IMR-90 (cell line): ENCODE results near the gene NR6A1. TPM values are rescaled to one million over a fixed set of nuclear protein-coding genes. Genes with fewer than 3 reads are reported as not detected.

Experiments
- ATAC-seq: fragments of 200-7000 bp; cut with Tn5 transposase; 2 replicates; pipeline ENCODE4 v1.9.1; 2020; ENCODE audit warnings: low read depth, mild to moderate bottlenecking, moderate library complexity
- BruUV-seq: library from RNA; stranded (reverse); fragments of 400-500 nt; replicated peaks from 2 replicates; lab custom pipeline; 2021; lab: Mats Ljungman, UMichigan
- CTCF ChIA-PET: fragments of 300-600 bp; formaldehyde crosslinking; extraction: SDS; loops from one replicate; lab custom pipeline; 2021; ENCODE audit warnings: antibody characterized with exemption; lab: Yijun Ruan, JAX
- POLR2A ChIA-PET: fragments of 300-600 bp; sonication (Branson Sonifier 250); formaldehyde crosslinking; loops from one replicate; lab custom pipeline; 2022; ENCODE audit warnings: antibody characterized with exemption; ENCODE audit not compliant: unreplicated experiment; lab: Charles Lee
- DNase-seq: peaks from one replicate; pipeline ENCODE4 v3.0.0; 2013
- H2AFZ ChIP-seq: replicated peaks from 2 replicates; pipeline ENCODE3; 2013; ENCODE audit warnings: low read length, mild to moderate bottlenecking; ENCODE audit not compliant: poor library complexity
- H2AK5ac ChIP-seq: 2 replicates; pipeline ENCODE4 v1.6.1; 2013; ENCODE audit warnings: low read depth, low read length, inconsistent platforms
- H2AK9ac ChIP-seq: replicated peaks from 2 replicates; pipeline ENCODE3; 2013; ENCODE audit warnings: mild to moderate bottlenecking, low read depth, low read length, moderate library complexity; ENCODE audit not compliant: poor library complexity
- H2BK120ac ChIP-seq: 2 replicates; pipeline ENCODE4 v1.6.1; 2013; ENCODE audit warnings: low read depth, low read length, inconsistent platforms
- H2BK15ac ChIP-seq: 3 replicates; pipeline ENCODE4 v1.6.1; 2013; ENCODE audit warnings: low read depth, low read length, inconsistent platforms
- H2BK20ac ChIP-seq: 2 replicates; pipeline ENCODE4 v1.6.1; 2013; ENCODE audit warnings: low read depth, mild to moderate bottlenecking, inconsistent platforms, low read length, moderate library complexity
- H2BK5ac ChIP-seq: 2 replicates; pipeline ENCODE4 v1.6.1; 2013; ENCODE audit warnings: mild to moderate bottlenecking, low read depth, low read length, inconsistent platforms; ENCODE audit not compliant: poor library complexity, severe bottlenecking
- H3K14ac ChIP-seq: replicated peaks from 2 replicates; pipeline ENCODE4 v1.6.1; 2013; ENCODE audit warnings: low read depth, low read length, inconsistent platforms
- H3K18ac ChIP-seq: 2 replicates; pipeline ENCODE4 v1.6.1; 2013; ENCODE audit warnings: low read depth, low read length, control low read depth
- H3K23ac ChIP-seq: 2 replicates; pipeline ENCODE4 v1.6.1; 2013; ENCODE audit warnings: low read depth, low read length, inconsistent platforms
- H3K27ac ChIP-seq: 2 replicates; pipeline ENCODE4 v1.5.1; 2013; ENCODE audit warnings: mild to moderate bottlenecking, control low read depth, low read length; ENCODE audit not compliant: insufficient read depth
- H3K27me3 ChIP-seq: 2 replicates; pipeline ENCODE4 v1.6.1; 2013; ENCODE audit warnings: low read length; ENCODE audit not compliant: control insufficient read depth, insufficient read depth
- H3K36me3 ChIP-seq: 2 replicates; pipeline ENCODE4 v1.6.1; 2013; ENCODE audit warnings: low read length, mixed read lengths; ENCODE audit not compliant: control insufficient read depth, insufficient read depth
- H3K4ac ChIP-seq: 2 replicates; pipeline ENCODE4 v1.6.1; 2013; ENCODE audit warnings: low read depth, low read length, inconsistent platforms
- H3K4me1 ChIP-seq: 2 replicates; pipeline ENCODE4 v1.6.1; 2013; ENCODE audit warnings: low read length, mixed read lengths; ENCODE audit not compliant: control insufficient read depth, insufficient read depth
- H3K4me2 ChIP-seq: 2 replicates; pipeline ENCODE4 v1.6.1; 2013; ENCODE audit warnings: low read depth, mild to moderate bottlenecking, control low read depth, low read length, moderate library complexity
- H3K4me3 ChIP-seq: 2 replicates; pipeline ENCODE4 v1.5.1; 2013; ENCODE audit warnings: low read depth, mild to moderate bottlenecking, control low read depth, low read length, moderate library complexity; ENCODE audit not compliant: insufficient read depth
- H3K56ac ChIP-seq: 2 replicates; pipeline ENCODE4 v1.6.1; 2013; ENCODE audit warnings: low read length, inconsistent platforms; ENCODE audit not compliant: insufficient read depth; ENCODE audit errors: extremely low read depth
- H3K79me1 ChIP-seq, 2 experiments: 2 replicates each; pipeline ENCODE4 v1.6.1; 2013; ENCODE audit warnings: low read length in 2 of 2, inconsistent platforms in 1 of 2, low read depth in 1 of 2
- H3K9ac ChIP-seq: 2 replicates; pipeline ENCODE4 v1.6.1; 2013; ENCODE audit warnings: low read depth, low read length, control low read depth
- H3K9me1 ChIP-seq: 2 replicates; pipeline ENCODE4 v1.6.1; 2013; ENCODE audit warnings: low read length, inconsistent platforms; ENCODE audit not compliant: insufficient read depth
- H3K9me3 ChIP-seq: 2 replicates; pipeline ENCODE4 v1.6.1; 2013; ENCODE audit warnings: low read length; ENCODE audit not compliant: control insufficient read depth, insufficient read depth
- H4K20me1 ChIP-seq: 2 replicates; pipeline ENCODE4 v1.6.1; 2013; ENCODE audit warnings: low read length, inconsistent platforms; ENCODE audit not compliant: insufficient read depth
- H4K5ac ChIP-seq: 2 replicates; pipeline ENCODE4 v1.6.1; 2013; ENCODE audit warnings: mild to moderate bottlenecking, low read depth, low read length, control low read depth
- H4K8ac ChIP-seq, 2 experiments: 2 replicates each; pipeline ENCODE4 v1.6.1; 2013; ENCODE audit warnings: low read depth in 2 of 2, low read length in 2 of 2, control low read depth in 1 of 2, inconsistent platforms in 1 of 2
- H4K91ac ChIP-seq: 2 replicates; pipeline ENCODE4 v1.6.1; 2013; ENCODE audit warnings: low read depth, low read length, inconsistent platforms; ENCODE audit not compliant: insufficient read depth
- CEBPB ChIP-seq: IDR thresholded peaks from 2 replicates; pipeline ENCODE4 v1.6.1; 2012; ENCODE audit warnings: low read depth, low read length, improper control_type of control experiment
- CTCF ChIP-seq: conservative IDR thresholded peaks from 2 replicates; pipeline ENCODE4 v1.5.1; 2012; ENCODE audit warnings: mild to moderate bottlenecking, low read depth, low read length, improper control_type of control experiment
- ELK1 ChIP-seq: fragments of 150-350 bp; IDR thresholded peaks from 2 replicates; pipeline ENCODE4 v1.6.1; 2016; ENCODE audit warnings: low read depth, mild to moderate bottlenecking, low read length, moderate library complexity, borderline replicate concordance
- FOS ChIP-seq: fragments of 150-350 bp; IDR thresholded peaks from 2 replicates; pipeline ENCODE4 v1.6.1; 2016; ENCODE audit warnings: low read depth, low read length
- MAFK ChIP-seq: IDR thresholded peaks from 2 replicates; pipeline ENCODE4 v1.6.1; 2012; ENCODE audit warnings: low read depth, low read length, improper control_type of control experiment
- MAZ ChIP-seq: IDR thresholded peaks from 2 replicates; pipeline ENCODE4 v1.6.1; 2012; ENCODE audit warnings: low read depth, mild to moderate bottlenecking, low read length, improper control_type of control experiment, moderate library complexity, borderline replicate concordance
- POLR2A ChIP-seq: IDR thresholded peaks from 2 replicates; pipeline ENCODE4 v1.6.1; 2012; ENCODE audit warnings: mild to moderate bottlenecking, low read depth, low read length
- RAD21 ChIP-seq: IDR thresholded peaks from 2 replicates; pipeline ENCODE4 v1.6.1; 2012; ENCODE audit warnings: low read length, improper control_type of control experiment
- RCOR1 ChIP-seq: IDR thresholded peaks from 2 replicates; pipeline ENCODE4 v1.6.1; 2012; ENCODE audit warnings: mild to moderate bottlenecking, low read length, improper control_type of control experiment; ENCODE audit not compliant: insufficient replicate concordance
- RFX5 ChIP-seq: IDR thresholded peaks from 2 replicates; pipeline ENCODE4 v1.8.0; 2012; ENCODE audit warnings: low read depth, mild to moderate bottlenecking, low read length, moderate library complexity
- SMC3 ChIP-seq: fragments of 150-350 bp; IDR thresholded peaks from 2 replicates; pipeline ENCODE4 v1.6.1; 2016; ENCODE audit warnings: low read depth, mild to moderate bottlenecking, antibody characterized with exemption, low read length, moderate library complexity
- USF2 ChIP-seq: fragments of 150-350 bp; IDR thresholded peaks from 2 replicates; pipeline ENCODE4 v1.6.1; 2017; ENCODE audit warnings: mild to moderate bottlenecking, antibody characterized with exemption, low read length, low read depth
- WGBS, 2 experiments: methylation state at CpG; one replicate each; pipeline versions ENCODE4 v1.1.5 to v1.1.7; 2013; ENCODE audit warnings: missing lambda C conversion rate in 2 of 2; ENCODE audit not compliant: insufficient read length in 1 of 2; ENCODE audit errors: extremely low coverage in 2 of 2; 5-methylcytosine and 5-hydroxymethylcytosine counted together
- dilution Hi-C: fragments of 300-500 bp; cut with HindIII; formaldehyde crosslinking; loops from one replicate; pipeline ENCODE4 v1.14.3; 2018; ENCODE audit warnings: low sequenced_read_pairs; ENCODE audit not compliant: unreplicated experiment
- in situ Hi-C: fragments of 300-500 bp; cut with MboI; formaldehyde crosslinking; loops from 3 replicates; pipeline ENCODE4 v1.14.3; 2019; ENCODE audit warnings: low sequenced_read_pairs, inconsistent platforms, mixed read lengths
- intact Hi-C: fragments of 100-400 bp; cut with micrococcal nuclease; formaldehyde crosslinking; loops from 2 replicates; pipeline ENCODE4 v1.10.0; 2022
- polyA plus RNA-seq, 3 experiments: library from polyadenylated mRNA; depleted of rRNA; stranded (reverse); fragments of >200 nt; gene quantifications; 2 replicates each; pipeline ENCODE4 v1.2.3, GENCODE V29; 2012; ENCODE audit warnings: low replicate concordance in 1 of 3
- total RNA-seq: library from RNA; depleted of rRNA; stranded (reverse); fragments of >200 nt; gene quantifications from 2 replicates; pipeline ENCODE4 v1.2.3, GENCODE V29; 2012

The NR6A1 gene
- total and polyA plus RNA-seq, 2 of the 4 experiments (the other 2 are of a cell fraction), result 0.14 to 0.36 TPM

- no peak overlapping the region; the same call in 1 of the 2 replicates for H2BK20ac ChIP-seq
- no peak overlapping the region for H3K9ac ChIP-seq
- H3K9me1 ChIP-seq, result peaks cover 6% of the 10 kb centered on the region
- H2BK15ac ChIP-seq, result no peak overlapping the region; the same call in 2 of the 3 replicates
- peaks cover 7% of the 10 kb centered on the region for H3K4me1 ChIP-seq
- H2AK9ac ChIP-seq, result no peak overlapping the region
- BruUV-seq, result no TSS peak
- H4K91ac ChIP-seq, result no peak overlapping the region
- no peak overlapping the region for H3K27ac ChIP-seq
- H4K8ac ChIP-seq, result no peak overlapping the region
- TF ChIP-seq USF2, result no peak
- TF ChIP-seq FOS, result no peak
- no peak for TF ChIP-seq RAD21
- TF ChIP-seq MAFK, result no peak
- no peak for TF ChIP-seq MAZ
- TF ChIP-seq POLR2A, result no peak
- TF ChIP-seq RCOR1, result no peak
- no peak for TF ChIP-seq ELK1
- no peak for TF ChIP-seq RFX5
- TF ChIP-seq SMC3, result no peak
- no peak for TF ChIP-seq CEBPB
- TF ChIP-seq CTCF, result no peak
- no CpG with 5 or more reads among the region's 4 CpGs for WGBS, 2 experiments
- ChIA-PET POLR2A (no interaction called here), CTCF (interaction anchor here (0.8 to 1.0 kb wide), 2 partner anchors 22 to 153 kb away, joined by 3 read pairs; no protein-coding TSS in a partner anchor)
- H3K14ac ChIP-seq, result no peak overlapping the region
- no peak overlapping the region for H2BK120ac ChIP-seq
- no peaks in the 10 kb centered on the region for H3K79me1 ChIP-seq
- H3K56ac ChIP-seq, result no peak overlapping the region
- dilution Hi-C loops (no loop called here), intact Hi-C loops (no loop called here), in situ Hi-C loops (no loop called here)
- DNase-seq (no peak), ATAC-seq (no peak)
- no peaks in the 10 kb centered on the region for H3K27me3 ChIP-seq
- H3K23ac ChIP-seq, result no peak overlapping the region
- H2AK5ac ChIP-seq, result no peak overlapping the region; the same call in 1 of the 2 replicates
- H4K20me1 ChIP-seq, result no peaks in the 10 kb centered on the region
- no peak overlapping the region for H4K5ac ChIP-seq
- H2AFZ ChIP-seq, result no peak overlapping the region
- H3K4me2 ChIP-seq, result no peak overlapping the region
- no peaks in the 10 kb centered on the region for H3K36me3 ChIP-seq
- H3K4ac ChIP-seq, result no peak overlapping the region
- H3K18ac ChIP-seq, result no peak overlapping the region; the same call in 1 of the 2 replicates
- H3K9me3 ChIP-seq, result no peaks in the 10 kb centered on the region
- no peak overlapping the region for H3K4me3 ChIP-seq
- no peak overlapping the region for H2BK5ac ChIP-seq
Observed at GRCh38 chr9:124558777-124559470, 212.2 kb downstream of the NR6A1 start.
